NK-92 (cell line): ENCODE results near the gene ZC4H2.
"Not testable (repeated sequence)": the region's sequence is repeated elsewhere in the genome, so short reads cannot be mapped to it uniquely, and the experiment has no call there.

Experiments
- DNase-seq: peaks from one replicate; lab custom pipeline; 2025; ENCODE audit not compliant: unreplicated experiment; lab: John Stamatoyannopoulos, UW

Gene ZC4H2, protein sequence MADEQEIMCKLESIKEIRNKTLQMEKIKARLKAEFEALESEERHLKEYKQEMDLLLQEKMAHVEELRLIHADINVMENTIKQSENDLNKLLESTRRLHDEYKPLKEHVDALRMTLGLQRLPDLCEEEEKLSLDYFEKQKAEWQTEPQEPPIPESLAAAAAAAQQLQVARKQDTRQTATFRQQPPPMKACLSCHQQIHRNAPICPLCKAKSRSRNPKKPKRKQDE

DNA sequence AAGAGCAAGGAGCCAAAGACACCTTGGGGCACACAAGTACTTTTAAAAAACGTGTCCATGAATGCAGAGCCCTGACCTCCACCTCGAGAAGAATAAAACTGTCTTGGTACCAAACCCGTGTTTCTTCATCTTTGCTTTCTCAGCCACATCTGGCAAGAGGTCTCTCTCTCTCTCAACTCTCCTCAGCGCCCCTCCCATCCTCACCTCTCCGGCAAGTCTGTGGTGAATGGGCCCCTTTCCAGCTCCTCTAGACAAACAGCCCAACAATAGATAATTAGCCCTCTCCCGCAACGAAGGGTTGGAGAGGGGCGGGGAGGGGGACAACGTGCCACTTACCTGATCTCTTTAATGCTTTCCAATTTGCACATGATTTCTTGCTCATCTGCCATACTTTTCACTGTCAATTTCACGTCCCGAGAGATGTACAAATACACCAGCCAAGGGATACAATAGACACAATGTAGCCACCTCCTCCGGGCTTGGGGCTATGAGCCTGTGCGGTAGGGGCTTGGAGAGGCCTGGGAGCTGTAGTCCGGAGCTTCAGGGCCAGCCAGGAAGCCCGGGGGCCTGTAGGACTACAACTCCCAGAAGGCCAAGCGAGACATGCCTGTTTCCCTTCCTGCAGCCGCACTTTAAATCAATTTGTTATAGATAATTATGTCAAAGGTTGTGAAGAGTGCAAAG is at the start of gene ZC4H2:
TSS of gene ZC4H2 (minus strand) at position 462 of the 684 bp plus-strand sequence. CDS start at position 389, 73 bp downstream.
- DNase-seq, result no peak

DNA sequence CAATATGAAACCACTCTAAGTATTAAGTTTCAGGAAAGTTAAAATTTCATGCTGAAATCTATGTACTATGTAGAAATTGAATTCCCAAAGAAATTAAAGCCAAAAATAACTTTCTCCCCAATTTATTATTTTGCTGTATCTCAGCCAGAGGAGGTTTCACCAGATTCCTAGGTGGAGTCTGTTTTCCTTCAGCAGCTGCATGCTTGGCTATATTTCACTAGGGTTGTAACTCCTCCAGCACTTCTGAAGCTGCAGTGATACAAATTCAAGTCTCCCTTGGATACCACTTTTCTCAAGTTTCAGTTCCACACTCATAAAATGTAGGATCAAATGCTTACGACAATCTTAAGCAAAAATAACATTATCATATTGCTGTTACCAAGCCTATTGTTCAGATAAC is 41.2 kb upstream of the ZC4H2 start:
- no peak for DNase-seq

DNA sequence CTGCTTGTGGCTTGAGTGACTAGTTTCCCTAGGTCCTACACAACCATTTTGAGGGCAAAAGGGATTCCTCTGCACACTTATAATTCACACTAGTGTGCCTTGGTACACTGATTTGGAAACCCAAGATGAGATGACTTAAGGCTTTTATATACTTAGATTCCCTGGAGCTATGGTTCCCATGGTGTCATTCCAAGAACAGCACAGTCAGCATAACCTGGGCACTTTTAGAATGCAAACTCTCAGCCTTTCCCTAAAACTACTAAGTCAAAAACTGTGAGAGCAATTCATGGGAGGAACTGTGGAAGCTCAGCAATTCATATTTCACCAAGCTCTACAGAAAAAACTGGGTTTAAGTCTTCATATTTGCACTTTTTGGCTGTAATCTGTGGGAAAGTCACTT is 38.0 kb upstream of the ZC4H2 start:
- DNase-seq, result no peak

DNA sequence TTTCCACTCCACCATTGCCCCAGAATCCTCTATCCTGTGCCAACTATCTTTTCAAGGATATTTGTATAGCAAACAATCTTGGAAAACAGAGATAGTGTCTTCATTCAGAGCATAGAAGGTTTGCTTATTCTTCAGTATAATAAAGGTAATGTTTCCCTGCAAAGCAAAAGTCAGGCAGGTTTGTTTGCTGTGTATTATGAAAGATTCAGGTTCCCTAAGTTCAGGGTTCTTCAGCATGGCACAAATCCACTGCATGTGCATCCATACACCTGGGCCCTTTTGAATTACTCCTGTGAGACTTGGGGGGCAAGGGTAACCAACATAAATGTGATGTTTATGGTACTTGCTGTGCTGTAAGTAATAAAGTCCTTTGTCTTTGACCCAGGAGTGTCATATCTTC is 33.2 kb upstream of the ZC4H2 start:
- DNase-seq, result no peak

DNA sequence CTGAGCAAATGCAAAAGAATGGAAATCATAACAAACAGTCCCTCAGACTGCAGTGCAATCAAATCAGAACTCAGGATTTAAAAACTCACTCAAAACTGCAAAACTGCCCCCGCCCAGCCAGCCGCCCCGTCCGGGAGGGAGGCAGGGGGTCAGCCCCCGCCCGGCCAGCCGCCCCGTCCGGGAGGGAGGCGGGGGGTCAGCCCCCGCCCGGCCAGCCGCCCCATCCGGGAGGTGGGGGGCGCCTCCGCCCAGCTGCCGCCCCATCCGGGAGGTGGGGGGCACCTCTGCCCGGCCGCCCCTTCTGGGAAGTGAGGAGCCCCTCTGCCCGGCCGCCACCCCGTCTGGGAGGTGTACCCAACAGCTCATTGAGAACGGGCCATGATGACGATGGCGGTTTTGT is 26.0 kb upstream of the ZC4H2 start:
- DNase-seq, result not testable (repeated sequence)

DNA sequence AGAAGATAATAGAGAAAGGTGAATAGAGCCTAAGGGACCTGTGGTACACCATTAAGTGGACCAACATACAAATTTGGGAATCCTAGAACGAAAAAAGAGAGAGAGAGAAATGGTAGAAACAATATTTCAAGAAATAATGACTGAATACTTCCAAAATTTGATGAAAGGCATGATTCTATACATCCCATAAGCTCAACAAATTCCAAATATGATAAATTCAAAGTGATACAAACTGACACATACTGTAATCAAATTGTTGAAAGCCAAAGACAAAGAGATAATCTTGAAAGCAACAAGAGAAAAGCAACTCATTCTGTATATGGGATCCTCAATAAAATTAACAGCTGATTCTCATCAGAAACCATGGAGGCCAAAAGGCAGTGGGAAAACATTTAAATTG is 20.6 kb upstream of the ZC4H2 start:
- no peak for DNase-seq

DNA sequence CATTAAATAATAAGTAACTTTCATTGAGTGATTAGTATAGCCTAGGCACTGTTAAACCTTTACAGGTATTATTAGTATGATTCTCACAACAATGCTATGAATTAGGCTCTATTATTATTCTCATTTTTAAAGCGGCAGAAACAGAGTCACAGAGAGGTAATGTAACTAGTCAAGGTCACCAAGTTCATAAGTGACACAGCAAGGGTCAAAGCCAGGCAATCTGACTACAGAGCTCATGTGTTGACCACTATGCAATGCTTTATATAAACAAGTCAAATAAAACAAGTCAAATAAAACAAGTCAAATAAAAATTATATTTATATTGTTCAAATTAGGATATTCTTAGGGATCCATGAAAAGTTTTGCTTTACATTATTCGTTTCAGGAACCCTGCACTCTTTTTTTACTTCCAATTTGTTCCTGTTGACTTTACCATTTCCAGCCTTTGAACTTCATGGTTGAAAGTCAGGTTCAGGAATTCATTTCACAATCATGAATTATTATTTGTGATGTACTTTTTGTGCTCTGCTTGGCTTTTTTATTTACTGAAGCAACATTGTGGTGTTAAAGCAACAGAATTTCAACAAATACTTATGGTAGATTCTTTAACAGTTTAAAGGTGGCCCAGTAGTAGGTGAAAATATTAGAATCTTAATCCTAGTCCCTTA is 18.0 kb upstream of the ZC4H2 start:
- no peak for DNase-seq

DNA sequence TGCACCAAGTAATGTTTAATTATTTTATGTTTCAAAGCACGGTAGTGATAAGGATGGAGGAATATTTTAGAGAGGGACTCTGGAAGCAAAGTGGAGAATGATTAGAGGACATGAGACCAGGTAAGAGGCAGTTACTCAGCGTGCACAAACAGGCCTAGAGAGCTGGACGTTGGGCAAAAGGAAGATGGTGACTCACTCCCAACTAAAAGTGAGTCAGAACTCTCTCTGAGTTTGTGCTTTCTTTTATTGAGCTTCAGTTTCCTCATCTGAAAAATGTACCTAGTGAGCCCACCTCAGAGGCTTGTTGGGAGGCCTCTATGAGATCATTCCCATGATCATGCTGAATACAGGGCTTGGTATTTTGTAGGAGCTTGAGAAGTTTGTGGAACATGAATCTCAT is 1.6 kb upstream of the ZC4H2 start:
- no peak for DNase-seq

DNA sequence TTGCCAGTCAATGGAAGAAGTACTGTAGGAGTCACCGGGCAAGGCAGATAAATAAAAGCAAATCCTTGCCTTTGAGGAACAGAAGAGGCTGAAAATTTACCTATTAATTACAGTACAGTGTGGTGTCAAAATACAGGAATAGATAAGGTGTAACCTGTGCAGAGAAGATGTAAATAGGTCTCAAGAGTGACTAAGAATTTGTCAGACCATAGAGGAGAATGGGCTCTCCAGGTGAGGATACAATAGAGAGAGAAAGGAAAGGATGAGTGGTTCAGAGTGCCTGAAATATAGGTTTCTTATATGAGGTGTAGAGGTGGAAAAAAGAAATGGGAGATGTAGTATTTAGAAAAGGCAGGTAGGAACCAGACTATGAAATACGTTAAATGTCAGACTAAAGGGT is 801 bp upstream of the ZC4H2 start:
- DNase-seq, result no peak

DNA sequence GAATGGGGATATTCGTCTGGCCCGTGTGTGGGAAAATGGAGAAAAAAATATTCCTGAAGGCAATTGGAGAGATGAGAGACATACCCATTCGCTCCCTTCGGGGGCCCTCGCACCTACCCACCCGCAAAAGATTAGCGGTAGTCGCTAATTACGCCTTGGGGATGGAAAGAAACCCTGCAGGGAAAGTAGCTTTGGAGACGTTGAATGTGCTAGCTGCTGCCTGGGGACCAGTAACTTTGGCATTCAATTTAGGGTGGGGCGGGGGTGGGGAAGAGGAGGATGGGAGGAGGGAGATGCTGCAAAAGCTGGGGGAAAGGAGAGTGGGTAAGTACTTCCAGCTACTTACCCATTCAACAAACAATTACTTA is 407 bp upstream of the ZC4H2 start:
- DNase-seq, result no peak

DNA sequence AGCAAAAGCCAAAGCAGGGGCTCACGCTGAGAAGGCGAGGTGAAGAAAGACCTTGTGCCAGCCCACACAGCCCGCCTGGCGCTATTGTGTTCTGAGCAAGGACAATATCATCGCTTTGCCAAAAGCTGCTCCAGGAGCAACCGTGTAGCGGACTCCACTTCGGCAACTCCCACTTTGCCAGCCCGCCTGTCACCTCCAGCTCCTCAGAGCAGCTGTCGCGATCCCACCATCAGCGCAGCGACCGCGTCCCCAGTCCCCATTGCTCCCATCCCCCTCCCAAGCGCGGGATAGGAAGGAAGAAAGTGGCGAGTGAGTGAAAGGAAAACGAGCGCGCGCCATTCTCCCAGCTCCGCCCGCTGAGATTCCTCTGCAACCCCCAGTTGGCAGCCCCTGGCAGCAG is 759 bp downstream of the ZC4H2 start:
- DNase-seq, result no peak

DNA sequence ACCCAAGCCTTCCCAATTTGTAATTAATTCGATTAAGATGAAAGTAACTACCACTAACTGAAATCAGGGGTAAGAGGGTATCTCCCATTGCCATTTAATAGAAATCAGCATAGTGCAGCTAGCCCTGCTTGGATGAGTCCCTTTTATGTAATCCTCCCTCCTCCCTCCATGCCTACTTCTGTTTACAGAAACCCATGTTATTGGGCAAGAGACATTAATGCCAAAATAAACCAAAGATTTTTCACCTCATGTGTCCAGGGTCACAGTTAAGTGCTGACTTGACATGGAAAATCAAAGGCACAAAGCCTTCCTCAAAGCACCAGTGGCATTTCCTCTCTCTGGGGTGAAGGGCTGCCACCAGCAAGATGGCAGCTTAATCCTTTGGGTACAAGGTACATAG is 50.8 kb downstream of the ZC4H2 start:
- no peak for DNase-seq

DNA sequence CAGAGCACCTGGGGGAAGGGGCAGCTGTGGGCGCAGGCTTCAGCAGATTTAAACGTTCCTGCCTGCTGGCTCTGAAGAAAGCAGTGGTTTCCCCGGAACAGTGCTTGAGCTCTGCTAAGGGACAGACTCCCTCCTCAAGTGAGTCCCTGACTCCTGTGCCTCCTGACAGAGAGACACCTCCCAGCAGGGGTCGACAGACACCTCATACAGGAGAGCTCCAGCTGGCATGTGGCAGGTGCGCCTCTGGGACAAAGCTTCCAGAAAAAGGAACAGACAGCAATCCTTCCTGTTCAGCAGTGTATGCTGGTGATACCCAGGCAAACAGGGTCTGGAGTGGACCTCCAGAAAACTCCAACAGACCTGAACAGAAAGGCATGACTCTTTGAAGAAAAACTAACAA is 68.1 kb downstream of the ZC4H2 start:
- no peak for DNase-seq

DNA sequence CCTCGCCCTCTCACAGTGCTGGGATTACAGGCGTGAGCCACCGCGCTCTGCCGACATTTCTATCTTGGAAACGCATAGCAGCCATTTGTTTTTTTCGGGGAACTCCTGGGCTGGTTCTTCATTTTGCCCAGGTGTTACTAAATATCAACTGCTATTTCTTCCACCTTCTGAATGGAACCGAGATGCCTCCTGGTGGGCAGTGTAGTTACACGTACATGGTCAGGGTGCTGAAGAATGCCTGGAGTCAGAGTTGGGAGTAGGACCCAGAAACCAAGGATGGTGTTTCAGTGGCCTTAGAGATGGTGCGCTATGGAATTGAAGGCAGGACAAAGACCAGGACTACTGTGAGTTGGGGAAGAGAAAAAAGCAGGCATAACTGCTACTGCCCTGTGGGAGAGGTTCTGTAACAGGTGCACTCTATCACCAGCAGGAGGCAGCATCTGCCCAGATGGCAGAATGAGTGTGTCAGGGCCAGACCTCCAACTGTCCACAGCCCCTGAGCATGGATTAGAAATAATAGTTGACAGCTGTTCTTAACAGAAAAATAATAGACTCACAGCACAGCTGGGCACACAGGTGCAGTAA is 81.7 kb downstream of the ZC4H2 start:
- no peak for DNase-seq

DNA sequence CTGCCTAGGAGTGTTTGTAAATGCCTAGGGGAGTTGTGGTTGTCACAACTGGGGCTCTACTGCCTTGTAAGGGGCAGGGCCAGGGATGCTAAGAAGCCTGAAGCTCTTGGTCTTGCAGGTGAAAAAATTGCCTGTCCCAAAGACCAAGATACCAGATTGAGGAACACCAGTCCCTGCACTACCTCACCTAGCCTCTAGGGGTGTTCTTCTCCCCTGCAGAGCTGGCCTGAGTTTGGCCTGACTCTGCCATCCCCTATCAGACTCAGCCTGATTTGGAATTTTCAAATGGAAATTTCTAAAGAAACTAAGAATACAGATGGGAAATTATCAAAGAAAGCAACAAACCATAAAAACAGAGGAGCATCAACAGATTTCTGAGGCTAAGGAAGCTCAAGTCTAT is 90.4 kb downstream of the ZC4H2 start:
- no peak for DNase-seq

DNA sequence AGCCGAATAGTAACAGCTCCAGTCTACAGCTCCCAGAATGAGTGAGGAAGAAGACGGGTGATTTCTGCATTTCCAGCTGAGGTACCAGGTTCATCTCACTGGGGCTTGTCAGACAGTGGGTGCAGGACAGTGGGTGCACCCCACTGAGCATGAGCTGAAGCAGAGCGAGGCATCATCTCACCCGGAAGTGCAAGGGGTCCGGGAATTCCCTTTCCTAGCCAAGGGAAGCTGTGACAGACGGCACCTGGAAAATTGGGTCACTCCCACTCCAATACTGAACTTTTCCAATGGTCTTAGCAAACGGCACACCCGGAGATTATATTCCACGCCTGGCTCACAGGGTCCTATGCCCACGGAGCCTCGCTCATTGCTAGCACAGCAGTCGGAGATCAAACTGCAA is 97.5 kb downstream of the ZC4H2 start:
- DNase-seq, result not testable (repeated sequence)

DNA sequence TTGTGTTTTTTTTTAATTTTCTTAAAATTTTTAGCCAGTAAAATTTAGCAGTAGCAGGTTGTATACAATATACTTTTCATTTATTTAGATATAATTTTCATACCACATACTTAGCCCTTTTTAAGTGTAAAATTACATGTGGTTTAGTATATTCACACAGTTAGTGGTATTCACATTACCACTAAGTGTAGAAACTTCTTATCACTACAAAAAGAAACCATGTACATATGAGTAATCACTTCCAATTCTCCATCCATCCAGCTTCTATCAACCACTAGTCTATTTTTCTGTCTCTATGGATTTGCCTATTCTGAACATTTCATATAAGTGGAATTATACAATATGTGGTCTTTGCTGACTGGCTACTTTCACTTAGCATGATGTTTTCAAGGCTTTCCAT is 109.0 kb downstream of the ZC4H2 start:
- DNase-seq, result no peak
